Sigmoid colon (tissue), 7 donors: ENCODE results near the gene RAB31. TPM values are rescaled to one million over a fixed set of nuclear protein-coding genes. Genes with fewer than 3 reads are reported as not detected.

Experiments
- DNase-seq: peaks from one replicate; pipeline ENCODE4 v3.0.0-alpha.2; 2019
- H3K27ac ChIP-seq, 4 donors: fragments of 200-600 bp; sonication (generic); one replicate each; pipeline ENCODE4 v1.5.1; 2016 to 2019; ENCODE audit warnings: mild to moderate bottlenecking in 1 of 4
- H3K27me3 ChIP-seq, 3 donors: fragments of 200-600 bp; sonication (generic); one replicate each; pipeline ENCODE4 v1.5.1; 2019; ENCODE audit warnings: mild to moderate bottlenecking in 1 of 3
- H3K36me3 ChIP-seq, 4 donors: fragments of 200-600 bp; sonication (generic); one replicate each; pipeline ENCODE4 v1.5.1; 2016 to 2019
- H3K4me1 ChIP-seq, 4 donors: fragments of 200-600 bp; sonication (generic); one replicate each; pipeline ENCODE4 v1.5.1; 2017 to 2019
- H3K4me3 ChIP-seq, 4 donors: fragments of 200-600 bp; sonication (generic); one replicate each; pipeline ENCODE4 v1.5.1; 2017 to 2019; ENCODE audit warnings: mild to moderate bottlenecking in 2 of 4, moderate library complexity in 1 of 4
- H3K9me3 ChIP-seq, 4 donors: fragments of 200-600 bp in 3 of 4; sonication (generic) in 3 of 4; one replicate each; pipeline versions ENCODE4 v1.5.1 to v1.6.1; 2013 to 2019
- CTCF ChIP-seq, 4 experiments: fragments of 450-650 bp in 3 of 4; fragments of 200-600 bp in 1 of 4; IDR thresholded peaks; one replicate each; pipeline ENCODE4 v1.5.1; 2016 to 2019; ENCODE audit warnings: antibody characterized with exemption in 4 of 4, mild to moderate bottlenecking in 3 of 4, moderate library complexity in 2 of 4
- EP300 ChIP-seq, 4 donors: sonication (generic); formaldehyde crosslinking; IDR thresholded peaks; one replicate each; pipeline ENCODE4 v1.6.1; 2017; ENCODE audit warnings: antibody characterized with exemption in 4 of 4
- POLR2A ChIP-seq, 2 donors: fragments of 450-650 bp; IDR thresholded peaks; one replicate each; pipeline ENCODE4 v1.6.1; 2016; ENCODE audit warnings: antibody characterized with exemption in 2 of 2, mild to moderate bottlenecking in 2 of 2, moderate library complexity in 2 of 2
- POLR2AphosphoS5 ChIP-seq, 4 donors: sonication (generic); formaldehyde crosslinking; IDR thresholded peaks; one replicate each; pipeline ENCODE4 v1.6.1; 2017; ENCODE audit warnings: antibody characterized with exemption in 4 of 4
- WGBS, 2 donors: extraction: QIAGEN DNeasy Blood & Tissue Kit; methylation state at CpG; one replicate each; pipeline ENCODE4 v1.1.7; 2013; 5-methylcytosine and 5-hydroxymethylcytosine counted together
- intact Hi-C: fragments of 100-400 bp; cut with DNase I; formaldehyde crosslinking; loops from one replicate; pipeline ENCODE4 v1.15.1; 2023
- polyA plus RNA-seq, 3 donors: library from polyadenylated mRNA; stranded (reverse); fragments of 200-250 nt; gene quantifications; one replicate each; pipeline ENCODE4 v1.2.3, GENCODE V29; 2013
- total RNA-seq, 4 donors: library from RNA; depleted of rRNA; stranded (reverse); fragments of >200 nt; gene quantifications; one replicate each; pipeline ENCODE4 v1.1.0, GENCODE V29; 2016
- donor health status: healthy with polysubstance abuse.
- donor health status: Bipolar disorder and iron deficiency.
- donor health status: healthy.

RAB31 gene
- total and polyA plus RNA-seq, 7 donors: 16.2 to 74.6 (median 52.0) TPM

DNA sequence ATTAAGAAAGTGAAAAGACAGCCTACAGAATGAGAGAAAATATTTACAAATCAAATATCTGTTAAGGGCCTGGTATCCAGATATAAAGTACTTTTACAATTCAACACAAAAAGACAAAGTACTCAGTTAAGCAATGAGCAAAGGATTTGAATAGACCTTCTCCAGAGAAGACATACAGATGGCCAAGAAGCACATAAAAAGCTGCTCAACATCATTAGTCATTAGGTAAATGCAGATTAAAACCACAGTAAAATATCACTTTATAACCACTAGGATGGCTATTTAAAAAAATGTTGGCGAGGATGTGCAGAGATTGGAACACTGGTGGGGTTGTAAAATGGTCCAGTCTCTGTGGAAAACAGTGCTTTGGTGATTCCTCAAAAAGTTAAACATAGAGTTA, 38.9 kb downstream of the RAB31 start:
- H3K4me1 ChIP-seq: peaks cover 0 to 32% (median 14%) of the 10 kb centered on the region in 4 donors
- TF ChIP-seq CTCF (IDR thresholded peaks at IDR 0.05) (no peak), POLR2A (IDR thresholded peaks at IDR 0.05) (no peak), POLR2AphosphoS5 (IDR thresholded peaks at IDR 0.05) (no peak), EP300 (IDR thresholded peaks at IDR 0.05) (no peak)
- no peak for DNase-seq
- WGBS, 2 donors: 79 to 94% methylated on average over 1 of the region's 1 CpG
- no peaks in the 10 kb centered on the region for H3K27me3 ChIP-seq
- no peak overlapping the region for H3K4me3 ChIP-seq
- intact Hi-C loops: no loop called here
- H3K36me3 ChIP-seq: no peaks in the 10 kb centered on the region
- H3K27ac ChIP-seq: no peak overlapping the region
- no peaks in the 10 kb centered on the region for H3K9me3 ChIP-seq

GRCh38 chr18:9749611-9750010, 41.5 kb downstream of the RAB31 start:
- Histone ChIP-seq H3K9me3 (no peaks in the 10 kb centered on the region), H3K4me3 (no peak overlapping the region), H3K4me1 (peaks cover 0 to 14% (median 0%) of the 10 kb centered on the region in 4 donors), H3K27ac (no peak overlapping the region), H3K27me3 (no peaks in the 10 kb centered on the region), H3K36me3 (no peaks in the 10 kb centered on the region)
- 82 to 90% methylated on average over 4 of the region's 4 CpGs for WGBS, 2 donors
- intact Hi-C loops: no loop called here
- DNase-seq: no peak
- no peak for TF ChIP-seq POLR2A (IDR thresholded peaks at IDR 0.05)
- no peak for TF ChIP-seq POLR2AphosphoS5 (IDR thresholded peaks at IDR 0.05)
- TF ChIP-seq CTCF (IDR thresholded peaks at IDR 0.05): no peak
- no peak for TF ChIP-seq EP300 (IDR thresholded peaks at IDR 0.05)

- TF ChIP-seq POLR2A (IDR thresholded peaks at IDR 0.05) (no peak), CTCF (IDR thresholded peaks at IDR 0.05) (no peak), EP300 (IDR thresholded peaks at IDR 0.05) (no peak), POLR2AphosphoS5 (IDR thresholded peaks at IDR 0.05) (no peak)
- H3K9me3 ChIP-seq: no peaks in the 10 kb centered on the region
- H3K27me3 ChIP-seq: no peaks in the 10 kb centered on the region
- intact Hi-C loops: no loop called here
- WGBS, 2 donors: 87 to 88% methylated on average over 12 of the region's 12 CpGs
- no peak overlapping the region for H3K27ac ChIP-seq
- DNase-seq: no peak
- H3K4me1 ChIP-seq: peaks cover 0 to 14% (median 0%) of the 10 kb centered on the region in 4 donors
- H3K4me3 ChIP-seq: no peak overlapping the region
- no peaks in the 10 kb centered on the region for H3K36me3 ChIP-seq
Observed at GRCh38 chr18:9750112-9750511, 42.0 kb downstream of the RAB31 start.

GRCh38 chr18:9750606-9751304, 42.7 kb downstream of the RAB31 start:
- H3K36me3 ChIP-seq: no peaks in the 10 kb centered on the region
- no peak overlapping the region for H3K27ac ChIP-seq
- H3K27me3 ChIP-seq: no peaks in the 10 kb centered on the region
- peaks cover 0 to 21% (median 2%) of the 10 kb centered on the region in 4 donors for H3K4me1 ChIP-seq
- DNase-seq: no peak
- intact Hi-C loops: no loop called here
- TF ChIP-seq EP300 (IDR thresholded peaks at IDR 0.05) (no peak), CTCF (IDR thresholded peaks at IDR 0.05) (no peak), POLR2A (IDR thresholded peaks at IDR 0.05) (no peak), POLR2AphosphoS5 (IDR thresholded peaks at IDR 0.05) (no peak)
- no peak overlapping the region for H3K4me3 ChIP-seq
- WGBS, 2 donors: 85 to 88% methylated on average over 11 of the region's 11 CpGs
- H3K9me3 ChIP-seq: no peaks in the 10 kb centered on the region
